Middle frontal gyrus (tissue), 1 donor: Measurements from ENCODE around the gene FARP2.
"Not testable (repeated sequence)": the region's sequence is repeated elsewhere in the genome, so short reads cannot be mapped to it uniquely, and the experiment has no call there.

ENCODE experiments used
- DNase-seq: peaks from one replicate; pipeline ENCODE4 v3.0.0-alpha.2; 2015; ENCODE audit warnings: low spot score; ENCODE audit errors: extremely low spot score

Gene FARP2

GRCh38 chr2:241399941-241400922 is 44.1 kb downstream of the FARP2 start:
- no peak for DNase-seq

GRCh38 chr2:241408849-241409248 is 52.8 kb downstream of the FARP2 start:
- no peak for DNase-seq

- DNase-seq, result peak; percentile 43
Observed at GRCh38 chr2:241410739-241411176, 54.7 kb downstream of the FARP2 start.

- DNase-seq, result no peak
Observed at GRCh38 chr2:241412144-241412543, 56.1 kb downstream of the FARP2 start.

DNA sequence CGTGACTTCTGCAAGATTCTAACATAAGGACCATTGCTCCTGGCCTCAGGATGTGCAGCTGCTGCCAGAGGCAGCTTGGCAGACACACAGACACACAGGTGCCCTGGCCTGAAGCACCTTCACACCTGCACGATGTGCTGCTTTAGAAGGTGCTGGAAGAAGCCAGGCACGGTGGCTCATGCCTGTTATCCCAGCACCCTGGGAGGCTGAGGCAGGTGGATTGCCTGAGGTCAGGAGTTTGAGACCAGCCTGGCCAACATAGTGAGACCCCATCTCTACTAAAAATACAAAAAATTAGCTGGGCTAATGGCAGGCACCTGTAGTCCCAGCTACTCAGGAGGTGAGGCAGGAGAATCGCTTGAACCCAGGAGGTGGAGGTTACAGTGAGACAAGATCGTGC is 57.4 kb downstream of the FARP2 start:
- not testable (repeated sequence) for DNase-seq

GRCh38 chr2:241413929-241414580 is 58.0 kb downstream of the FARP2 start:
- no peak for DNase-seq

GRCh38 chr2:241415196-241415595 is 59.1 kb downstream of the FARP2 start:
- no peak for DNase-seq

DNA sequence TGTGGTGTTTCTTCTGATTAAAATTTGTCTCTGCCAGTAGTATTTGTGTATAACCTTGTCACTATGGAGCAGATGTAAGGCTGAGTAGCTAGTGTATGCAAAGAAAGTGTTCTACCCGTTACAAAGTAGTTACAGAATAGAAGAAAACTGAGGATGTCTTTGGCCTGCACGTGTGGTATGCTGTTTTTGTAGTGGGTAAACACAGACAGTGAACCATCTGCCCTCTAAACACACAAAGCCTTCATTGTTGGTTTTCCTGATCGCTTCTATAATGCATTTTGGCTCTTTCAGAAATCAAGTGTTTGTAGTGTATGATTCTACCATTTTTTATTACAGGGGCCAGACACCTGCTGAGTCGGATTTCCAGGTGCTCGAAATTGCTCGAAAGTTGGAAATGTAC is 61.5 kb downstream of the FARP2 start:
- DNase-seq, result no peak

- no peak for DNase-seq
Observed at GRCh38 chr2:241421330-241421729, 65.2 kb downstream of the FARP2 start.

- not testable (repeated sequence) for DNase-seq
Observed at GRCh38 chr2:241421942-241422341, 65.9 kb downstream of the FARP2 start.

DNA sequence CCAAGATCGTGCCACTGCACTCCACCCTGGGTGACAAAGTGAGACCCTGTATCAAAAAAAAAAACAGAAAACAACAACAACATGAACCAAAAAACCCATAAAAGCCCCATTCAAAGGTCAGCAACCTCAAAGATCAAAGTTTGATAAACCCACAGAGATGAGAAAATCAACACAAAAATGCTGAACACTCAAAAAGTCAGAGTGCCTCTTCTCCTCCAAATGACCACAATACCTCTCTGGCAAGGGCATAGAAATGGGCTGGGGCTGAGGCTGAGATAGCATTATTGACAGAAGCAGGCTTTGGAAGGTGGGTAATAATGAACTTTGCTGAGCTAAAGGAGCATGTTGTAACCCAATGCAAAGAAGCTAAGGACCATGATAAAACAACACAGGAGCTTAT is 66.3 kb downstream of the FARP2 start:
- DNase-seq, result no peak

- not testable (repeated sequence) for DNase-seq
Observed at GRCh38 chr2:241423489-241423888, 67.4 kb downstream of the FARP2 start.

GRCh38 chr2:241425368-241425767 is 69.3 kb downstream of the FARP2 start:
- DNase-seq, result no peak

DNA sequence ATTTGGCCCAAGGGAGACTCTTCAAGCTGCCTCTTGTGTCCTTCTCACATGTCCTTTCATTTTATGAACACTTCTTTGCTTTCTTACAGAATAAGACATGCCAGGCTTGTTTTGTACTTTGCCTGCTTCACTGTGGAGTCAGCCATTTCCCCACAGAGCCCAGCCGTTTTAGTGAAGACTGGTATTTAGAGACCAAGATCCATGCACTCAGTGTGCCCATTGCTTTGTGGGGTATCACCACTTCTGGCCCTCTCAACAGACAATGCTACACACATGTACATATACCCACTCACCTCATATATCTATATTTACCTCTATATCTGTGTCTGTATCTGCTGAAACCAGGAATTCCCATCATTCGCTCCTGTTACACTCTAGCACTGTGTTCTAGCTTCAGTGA is 74.1 kb downstream of the FARP2 start:
- DNase-seq, result no peak

- DNase-seq, result no peak
Observed at GRCh38 chr2:241432824-241433448, 76.9 kb downstream of the FARP2 start.

DNA sequence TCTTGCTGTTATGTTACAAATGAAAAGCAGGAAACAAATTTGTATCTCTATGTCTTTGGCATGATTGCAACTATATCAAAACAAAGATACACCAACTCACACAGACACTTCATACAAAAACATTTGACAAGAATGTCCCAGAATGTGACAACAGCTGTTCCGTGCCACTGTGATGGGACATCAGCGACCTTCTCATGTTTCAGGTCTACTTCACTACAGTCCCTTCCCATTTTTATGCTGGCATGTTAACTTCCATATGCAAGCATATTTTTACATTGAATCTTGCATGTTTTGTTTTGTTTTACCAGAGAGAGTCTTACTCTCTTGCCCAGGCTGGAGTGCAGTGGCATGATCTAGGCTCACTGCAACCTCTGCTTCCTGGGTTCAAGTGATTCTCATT is 81.1 kb downstream of the FARP2 start:
- DNase-seq, result no peak

GRCh38 chr2:241441492-241441891 is 85.4 kb downstream of the FARP2 start:
- DNase-seq, result no peak

DNA sequence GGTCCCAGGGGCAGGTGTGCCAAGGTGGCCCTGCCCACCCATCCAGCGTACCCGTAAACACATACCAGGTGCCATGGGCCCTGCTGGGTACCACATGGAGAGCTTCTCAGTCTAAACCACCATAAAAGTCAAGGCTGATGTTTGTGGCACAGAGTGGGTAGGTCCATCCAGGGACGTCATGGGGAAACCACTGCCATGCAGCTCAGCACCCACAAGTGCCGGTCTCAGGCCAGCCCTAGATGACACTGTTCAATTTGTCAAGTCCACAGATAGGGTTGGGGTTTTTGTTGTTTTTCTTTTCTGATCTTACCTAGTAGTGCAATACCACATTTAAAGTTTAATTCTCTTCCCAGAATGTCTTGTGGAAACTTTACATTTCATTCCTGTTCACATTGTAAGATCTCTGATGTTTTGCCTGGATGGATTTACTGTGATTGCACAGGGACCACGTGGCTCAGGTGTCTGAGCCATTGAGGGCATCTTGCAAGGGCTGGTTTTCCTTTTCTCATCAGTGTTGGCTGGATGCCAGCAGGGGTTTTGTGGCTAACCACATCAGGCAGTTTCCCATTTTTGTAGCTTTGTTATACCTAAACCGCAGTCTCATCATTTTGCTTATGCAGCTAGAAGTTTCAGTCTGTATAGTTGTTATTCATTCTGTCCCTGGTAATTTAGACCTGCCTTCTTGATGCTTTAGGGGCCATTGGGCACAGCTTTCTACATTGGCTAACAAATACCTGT is 87.6 kb downstream of the FARP2 start:
- DNase-seq, result no peak

DNA sequence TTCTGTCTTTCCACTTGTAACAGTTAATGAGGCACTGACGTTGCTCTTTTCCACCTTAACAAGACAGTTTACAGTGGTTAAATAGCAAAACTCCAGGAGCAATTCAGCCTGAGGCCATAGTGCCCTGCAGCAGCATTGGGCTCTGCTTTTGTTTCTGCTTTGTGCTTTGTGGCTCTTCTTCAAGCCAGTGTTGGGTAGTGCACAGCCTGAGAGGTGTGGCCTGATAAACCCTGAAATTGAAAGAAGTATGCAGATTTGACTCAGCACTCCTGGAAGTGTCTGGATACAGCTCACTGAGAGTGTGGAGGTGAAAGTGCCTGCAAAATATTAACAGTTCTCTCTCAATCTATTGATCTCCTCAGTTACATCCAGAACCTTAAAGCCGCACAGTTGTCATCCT is 89.3 kb downstream of the FARP2 start:
- DNase-seq, result no peak

- DNase-seq, result not testable (repeated sequence)
Observed at GRCh38 chr2:241450092-241450491, 94.0 kb downstream of the FARP2 start.

GRCh38 chr2:241451840-241452506 is 95.9 kb downstream of the FARP2 start:
- no peak for DNase-seq
